Left lung (tissue), 10 donors: ENCODE measurements around the gene MET. TPM values are rescaled to one million over a fixed set of nuclear protein-coding genes. Genes with fewer than 3 reads are reported as not detected.
A peak's percentile ranks its signal among the peaks of the same experiment; 100 is the strongest.

Source experiments
- ATAC-seq: fragments of 200-7000 bp; cut with Tn5 transposase; one replicate; pipeline ENCODE4 v1.9.1; 2020; ENCODE audit warnings: moderate library complexity
- DNase-seq, 4 donors: peaks; one replicate each; pipeline ENCODE4 v3.0.0-alpha.2; 2013 to 2020
- H3K27ac ChIP-seq, 2 donors: fragments of 200-600 bp; sonication (generic) in 1 of 2; one replicate each; pipeline versions ENCODE4 v1.5.0 to v1.8.0; 2020 to 2021
- H3K27me3 ChIP-seq, 2 donors: fragments of 200-600 bp; sonication (generic) in 1 of 2; one replicate each; pipeline versions ENCODE4 v1.5.0 to v1.8.0; 2020 to 2021
- H3K36me3 ChIP-seq, 2 donors: fragments of 200-600 bp; sonication (generic) in 1 of 2; one replicate each; pipeline versions ENCODE4 v1.5.0 to v1.8.0; 2020 to 2021
- H3K4me1 ChIP-seq, 2 donors: fragments of 200-600 bp; one replicate each; pipeline ENCODE4 v1.8.0; 2021
- H3K4me3 ChIP-seq, 2 donors: fragments of 200-600 bp; sonication (generic) in 1 of 2; one replicate each; pipeline versions ENCODE4 v1.5.0 to v1.8.0; 2020 to 2021; ENCODE audit warnings: mild to moderate bottlenecking in 1 of 2
- H3K9me3 ChIP-seq, 2 donors: fragments of 200-600 bp; sonication (generic) in 1 of 2; one replicate each; pipeline versions ENCODE4 v1.5.0 to v1.8.0; 2020 to 2021
- intact Hi-C, 2 donors: fragments of 100-400 bp; cut with DNase I; formaldehyde crosslinking; loops; one replicate each; pipeline versions ENCODE4 v1.11.2 to v1.14.2; 2022
- polyA plus RNA-seq, 6 donors: library from polyadenylated mRNA; unstranded; fragments of 120-200 nt; gene quantifications; one replicate each; pipeline ENCODE4 v1.2.1, GENCODE V29; 2013; ENCODE audit not compliant: insufficient read length in 6 of 6
- total RNA-seq, 2 donors: library from RNA; stranded (reverse); fragmentation: NEBNext Ultra II Directional; extraction: Animal tissue kit (Norgen Biotek cat#: 25700); gene quantifications; one replicate each; pipeline ENCODE4 v1.2.1, GENCODE V29; 2021
- TF ChIP-seq, protein P1 (sequence below), 2 donors: fragments of 200-600 bp; sonication (generic) in 1 of 2; IDR thresholded peaks; one replicate each; pipeline versions ENCODE4 v1.5.0 to v1.8.0; 2021; ENCODE audit warnings: antibody characterized with exemption in 2 of 2
- donor health status: DM: no; HTN: yes; CAD: no.
- donor health status: DM: no; HTN: no; CAD: no.

Gene MET
- total and polyA plus RNA-seq, 8 donors: 24.7 to 89.3 (median 32.1) TPM

DNA sequence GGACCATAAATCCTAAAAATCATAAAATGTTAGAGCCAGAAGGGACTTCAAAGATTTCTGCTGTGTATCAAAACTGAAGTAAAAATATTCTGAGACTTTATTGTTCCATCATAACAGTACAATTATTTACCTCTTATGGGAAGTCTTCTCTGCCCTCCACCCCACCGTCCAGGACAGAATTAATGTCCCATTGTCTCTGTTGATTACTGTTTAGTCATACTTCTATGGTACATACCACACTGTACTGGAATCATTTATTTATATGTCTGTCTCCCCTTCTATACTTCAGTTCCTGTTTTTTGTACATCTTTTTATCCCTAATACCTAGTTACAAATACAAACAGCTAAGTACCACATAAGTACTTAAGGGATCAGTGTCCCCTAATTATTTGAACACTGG lies 98.9 kb downstream of the MET start:
- peak overlapping the region in 1 of 2 donors; percentile 9 for H3K27ac ChIP-seq
- peaks cover 0 to 11% of the 10 kb centered on the region in 2 donors for H3K4me1 ChIP-seq
- intact Hi-C loops: no loop called here
- H3K27me3 ChIP-seq: no peaks in the 10 kb centered on the region
- ATAC-seq: no peak
- no peaks in the 10 kb centered on the region for H3K9me3 ChIP-seq
- TF ChIP-seq, protein P1, sequence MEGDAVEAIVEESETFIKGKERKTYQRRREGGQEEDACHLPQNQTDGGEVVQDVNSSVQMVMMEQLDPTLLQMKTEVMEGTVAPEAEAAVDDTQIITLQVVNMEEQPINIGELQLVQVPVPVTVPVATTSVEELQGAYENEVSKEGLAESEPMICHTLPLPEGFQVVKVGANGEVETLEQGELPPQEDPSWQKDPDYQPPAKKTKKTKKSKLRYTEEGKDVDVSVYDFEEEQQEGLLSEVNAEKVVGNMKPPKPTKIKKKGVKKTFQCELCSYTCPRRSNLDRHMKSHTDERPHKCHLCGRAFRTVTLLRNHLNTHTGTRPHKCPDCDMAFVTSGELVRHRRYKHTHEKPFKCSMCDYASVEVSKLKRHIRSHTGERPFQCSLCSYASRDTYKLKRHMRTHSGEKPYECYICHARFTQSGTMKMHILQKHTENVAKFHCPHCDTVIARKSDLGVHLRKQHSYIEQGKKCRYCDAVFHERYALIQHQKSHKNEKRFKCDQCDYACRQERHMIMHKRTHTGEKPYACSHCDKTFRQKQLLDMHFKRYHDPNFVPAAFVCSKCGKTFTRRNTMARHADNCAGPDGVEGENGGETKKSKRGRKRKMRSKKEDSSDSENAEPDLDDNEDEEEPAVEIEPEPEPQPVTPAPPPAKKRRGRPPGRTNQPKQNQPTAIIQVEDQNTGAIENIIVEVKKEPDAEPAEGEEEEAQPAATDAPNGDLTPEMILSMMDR (IDR thresholded peaks at IDR 0.05): no peak
- no peaks in the 10 kb centered on the region for H3K36me3 ChIP-seq
- H3K4me3 ChIP-seq: no peak overlapping the region
- no peak for DNase-seq

DNA sequence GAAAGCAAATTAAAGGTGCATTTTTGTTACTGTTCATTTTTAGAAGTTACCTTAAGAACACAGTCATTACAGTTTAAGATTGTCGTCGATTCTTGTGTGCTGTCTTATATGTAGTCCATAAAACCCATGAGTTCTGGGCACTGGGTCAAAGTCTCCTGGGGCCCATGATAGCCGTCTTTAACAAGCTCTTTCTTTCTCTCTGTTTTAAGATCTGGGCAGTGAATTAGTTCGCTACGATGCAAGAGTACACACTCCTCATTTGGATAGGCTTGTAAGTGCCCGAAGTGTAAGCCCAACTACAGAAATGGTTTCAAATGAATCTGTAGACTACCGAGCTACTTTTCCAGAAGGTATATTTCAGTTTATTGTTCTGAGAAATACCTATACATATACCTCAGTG lies 99.6 kb downstream of the MET start:
- ATAC-seq (peak; percentile 80), DNase-seq (no peak)
- H3K4me3 ChIP-seq: no peak overlapping the region
- H3K27ac ChIP-seq: peak overlapping the region in 1 of 2 donors; percentile 9
- H3K4me1 ChIP-seq: peaks cover 0 to 11% of the 10 kb centered on the region in 2 donors
- H3K27me3 ChIP-seq: no peaks in the 10 kb centered on the region
- no peaks in the 10 kb centered on the region for H3K9me3 ChIP-seq
- H3K36me3 ChIP-seq: no peaks in the 10 kb centered on the region
- TF ChIP-seq, protein P1 (IDR thresholded peaks at IDR 0.05): no peak
- intact Hi-C loops: no loop called here

DNA sequence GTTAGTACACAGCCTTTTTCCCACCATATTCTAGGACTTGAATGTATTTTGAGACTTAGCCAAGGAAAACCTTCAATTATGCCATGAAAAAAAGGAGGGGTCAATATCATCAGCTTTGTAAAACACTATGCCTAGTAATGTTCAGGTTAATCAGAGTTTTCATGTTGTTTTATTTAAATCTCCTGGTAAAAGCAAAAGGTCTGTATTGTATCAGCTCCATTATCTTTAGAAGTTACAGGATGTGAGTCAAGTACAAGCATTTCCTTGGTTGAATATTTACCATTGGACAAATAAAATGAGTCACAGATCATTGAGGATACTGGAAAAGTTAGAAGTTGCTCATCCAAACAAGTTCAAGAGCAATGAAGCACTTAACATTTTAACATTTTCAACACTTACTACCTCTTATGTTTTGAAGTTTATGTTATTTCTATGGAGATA lies 100.4 kb downstream of the MET start:
- intact Hi-C loops: no loop called here
- peaks cover 0 to 11% of the 10 kb centered on the region in 2 donors for H3K4me1 ChIP-seq
- ATAC-seq (peak; percentile 79), DNase-seq (no peak)
- no peaks in the 10 kb centered on the region for H3K9me3 ChIP-seq
- H3K27me3 ChIP-seq: no peaks in the 10 kb centered on the region
- peak overlapping the region; percentile 13 to 62 for H3K27ac ChIP-seq
- TF ChIP-seq, protein P1 (IDR thresholded peaks at IDR 0.05): no peak
- H3K4me3 ChIP-seq: no peak overlapping the region
- no peaks in the 10 kb centered on the region for H3K36me3 ChIP-seq

DNA sequence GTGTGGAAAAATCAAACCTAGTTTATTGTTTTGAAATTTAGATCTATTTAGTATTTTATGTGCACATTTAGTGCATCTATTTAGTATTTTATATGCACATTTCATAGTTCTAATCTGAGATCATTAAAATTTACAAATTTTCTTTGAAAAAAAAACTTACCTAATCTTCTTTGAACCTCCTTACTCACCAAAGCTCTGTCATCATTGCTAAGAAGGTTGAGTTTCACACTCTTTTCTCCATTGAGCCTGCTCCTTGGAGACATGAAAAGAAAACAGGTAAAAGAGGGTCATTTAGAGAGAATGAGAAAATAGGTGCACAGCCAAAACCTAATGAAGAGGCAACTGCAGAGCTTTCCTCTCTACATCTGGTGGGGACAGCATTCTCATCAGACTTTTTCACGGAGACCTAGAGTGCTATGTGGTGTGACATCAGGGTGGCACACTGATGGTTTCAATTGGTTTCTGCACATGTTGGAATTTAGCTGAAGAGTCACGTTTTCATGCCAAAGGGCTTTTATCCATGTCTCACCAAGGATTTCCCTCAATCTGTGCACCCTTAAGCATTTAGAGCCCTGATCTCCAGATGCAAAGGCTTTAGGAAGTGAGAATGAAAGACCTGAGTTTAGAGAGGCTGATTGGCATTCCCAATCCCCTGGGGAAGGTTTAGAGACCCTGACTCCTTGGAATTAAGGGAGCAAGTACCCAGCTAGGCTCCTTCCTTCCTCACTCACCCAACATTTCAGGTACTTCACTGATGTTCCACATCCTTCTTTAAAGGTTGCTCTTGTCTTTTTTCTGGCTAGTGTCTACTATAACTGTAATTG lies 101.1 kb downstream of the MET start:
- H3K9me3 ChIP-seq: no peaks in the 10 kb centered on the region
- ATAC-seq: no peak

DNA sequence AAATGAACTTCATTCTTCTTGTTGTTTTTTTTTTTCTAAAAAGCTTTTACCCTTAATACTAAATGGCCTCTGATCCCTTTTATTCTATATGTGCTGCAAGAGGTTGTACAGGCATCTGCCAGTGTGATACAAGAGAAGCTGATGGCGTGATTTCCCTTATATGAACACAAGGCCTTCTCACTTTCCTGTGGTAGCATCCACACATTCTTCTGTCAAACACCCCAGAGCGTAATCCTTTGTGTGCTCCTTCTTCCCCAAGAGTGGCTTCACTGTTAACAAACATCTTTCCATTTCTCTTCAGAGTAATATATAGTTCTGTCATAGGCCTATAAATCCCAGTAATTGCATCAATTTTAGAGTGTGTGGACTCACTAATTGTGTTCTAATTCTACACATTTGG lies 104.0 kb downstream of the MET start:
- peaks cover 11% of the 10 kb centered on the region in 2 donors for H3K4me1 ChIP-seq
- no peak for ATAC-seq
- TF ChIP-seq, protein P1 (IDR thresholded peaks at IDR 0.05): no peak
- H3K4me3 ChIP-seq: no peak overlapping the region
- H3K27me3 ChIP-seq: no peaks in the 10 kb centered on the region
- no peak overlapping the region for H3K27ac ChIP-seq
- H3K36me3 ChIP-seq: no peaks in the 10 kb centered on the region
- no peaks in the 10 kb centered on the region for H3K9me3 ChIP-seq
- DNase-seq: no peak
- intact Hi-C loops: no loop called here

More for the DNA sequence above, 101.1 kb downstream of the MET start:
- H3K27ac ChIP-seq: peak overlapping the region in 1 of 2 donors; percentile 43
- no peaks in the 10 kb centered on the region for H3K36me3 ChIP-seq
- intact Hi-C loops: no loop called here
- H3K27me3 ChIP-seq: no peaks in the 10 kb centered on the region
- no peak for DNase-seq
- H3K4me3 ChIP-seq: no peak overlapping the region
- H3K4me1 ChIP-seq: peaks cover 2 to 11% of the 10 kb centered on the region in 2 donors
- TF ChIP-seq, protein P1 (IDR thresholded peaks at IDR 0.05): no peak
